HEK293T (cell line): ENCODE data around the gene KRT17.
"Not testable (repeated sequence)": the region's sequence is repeated elsewhere in the genome, so short reads cannot be mapped to it uniquely, and the experiment has no call there.

ENCODE experiments used
- CTCF ChIA-PET: fragments of 350-600 bp; formaldehyde crosslinking; extraction: SDS; loops from one replicate; lab custom pipeline; 2021; ENCODE audit warnings: antibody characterized with exemption, inconsistent platforms; lab: Yijun Ruan, JAX
- POLR2A ChIA-PET: fragments of 350-600 bp; formaldehyde crosslinking; extraction: SDS; loops from one replicate; lab custom pipeline; 2020; ENCODE audit warnings: antibody characterized with exemption, inconsistent platforms; lab: Yijun Ruan, JAX
- DNase-seq: peaks from one replicate; pipeline ENCODE4 v3.0.0; 2012; ENCODE audit warnings: mixed read lengths; ENCODE audit errors: extremely low spot score
- ARNT ChIP-seq: fragments of 450-650 bp; IDR thresholded peaks from 2 replicates; pipeline ENCODE4 v1.6.1; 2017; ENCODE audit warnings: mild to moderate bottlenecking
- BHLHE40 ChIP-seq: fragments of 450-650 bp; IDR thresholded peaks from 2 replicates; pipeline ENCODE4 v1.6.1; 2016; ENCODE audit warnings: mild to moderate bottlenecking, moderate library complexity, borderline replicate concordance
- CTBP1 ChIP-seq: fragments of 450-650 bp; IDR thresholded peaks from 2 replicates; pipeline ENCODE4 v1.6.1; 2016; ENCODE audit warnings: borderline replicate concordance
- ELF4 ChIP-seq: fragments of 450-650 bp; IDR thresholded peaks from 2 replicates; pipeline ENCODE4 v1.6.1; 2017; ENCODE audit warnings: antibody characterized with exemption
- FOXA1 ChIP-seq: fragments of 450-650 bp; IDR thresholded peaks from 2 replicates; pipeline ENCODE4 v1.6.1; 2016; ENCODE audit warnings: mild to moderate bottlenecking
- FOXK2 ChIP-seq: fragments of 450-650 bp; IDR thresholded peaks from 2 replicates; pipeline ENCODE4 v1.6.1; 2016; ENCODE audit warnings: mild to moderate bottlenecking
- FOXM1 ChIP-seq: fragments of 450-650 bp; IDR thresholded peaks from 2 replicates; pipeline ENCODE4 v1.6.1; 2017; ENCODE audit warnings: mild to moderate bottlenecking, borderline replicate concordance
- HDGF ChIP-seq: fragments of 450-650 bp; IDR thresholded peaks from 2 replicates; pipeline ENCODE4 v1.6.1; 2017; ENCODE audit warnings: antibody characterized with exemption, borderline replicate concordance
- L3MBTL2 ChIP-seq: fragments of 450-650 bp; conservative IDR thresholded peaks from 2 replicates; pipeline ENCODE4 v1.6.1; 2016; ENCODE audit warnings: mild to moderate bottlenecking
- NFRKB ChIP-seq: fragments of 450-650 bp; IDR thresholded peaks from 2 replicates; pipeline ENCODE4 v1.6.1; 2016; ENCODE audit warnings: mild to moderate bottlenecking, moderate library complexity
- PKNOX1 ChIP-seq: fragments of 450-650 bp; IDR thresholded peaks from 2 replicates; pipeline ENCODE4 v1.6.1; 2016
- SP1 ChIP-seq: fragments of 450-650 bp; IDR thresholded peaks from 2 replicates; pipeline ENCODE4 v1.6.1; 2017
- SUZ12 ChIP-seq: fragments of 450-650 bp; IDR thresholded peaks from 2 replicates; pipeline ENCODE4 v1.6.1; 2016; ENCODE audit warnings: mild to moderate bottlenecking
- TARDBP ChIP-seq: fragments of 450-650 bp; IDR thresholded peaks from 2 replicates; pipeline ENCODE4 v1.6.1; 2016
- ZNF384 ChIP-seq: fragments of 450-650 bp; IDR thresholded peaks from 2 replicates; pipeline ENCODE4 v1.6.1; 2016

The KRT17 gene

GRCh38 chr17:41619036-41619926, 5.1 kb downstream of the KRT17 start:
- ChIA-PET CTCF (no interaction called here), POLR2A (no interaction called here)
- DNase-seq = no peak
- TF ChIP-seq ARNT (no peak), L3MBTL2 (no peak), SP1 (no peak), PKNOX1 (no peak), CTBP1 (no peak)

- CTCF ChIA-PET = no interaction called here
Measured at GRCh38 chr17:41618341-41619035, 5.9 kb downstream of the KRT17 start.

GRCh38 chr17:41617698-41618097, 6.7 kb downstream of the KRT17 start:
- no peak for TF ChIP-seq L3MBTL2
- no peak for TF ChIP-seq SUZ12
- no peak for TF ChIP-seq NFRKB
- no peak for TF ChIP-seq PKNOX1
- no peak for TF ChIP-seq ARNT
- no peak for TF ChIP-seq FOXK2
- no peak for TF ChIP-seq HDGF
- TF ChIP-seq ELF4 = no peak
- TF ChIP-seq BHLHE40 = no peak
- DNase-seq = no peak
- POLR2A ChIA-PET = no interaction called here

More at GRCh38 chr17:41618341-41619035, 5.9 kb downstream of the KRT17 start:
- POLR2A ChIA-PET = no interaction called here
- no peak for DNase-seq
- no peak for TF ChIP-seq FOXK2
- TF ChIP-seq ELF4 = no peak
- no peak for TF ChIP-seq SUZ12
- no peak for TF ChIP-seq NFRKB
- no peak for TF ChIP-seq L3MBTL2
- TF ChIP-seq FOXM1 = no peak
- TF ChIP-seq ARNT = no peak
- no peak for TF ChIP-seq SP1
- TF ChIP-seq CTBP1 = no peak
- TF ChIP-seq FOXA1 = no peak
- TF ChIP-seq TARDBP = no peak
- no peak for TF ChIP-seq HDGF
- no peak for TF ChIP-seq PKNOX1

GRCh38 chr17:41617136-41617535, 7.2 kb downstream of the KRT17 start:
- TF ChIP-seq ZNF384 (no peak), NFRKB (no peak), SUZ12 (no peak), FOXM1 (no peak), L3MBTL2 (no peak), FOXK2 (no peak), ARNT (no peak), BHLHE40 (no peak)
- ChIA-PET POLR2A (no interaction called here), CTCF (no interaction called here)

More at GRCh38 chr17:41617698-41618097, 6.7 kb downstream of the KRT17 start:
- CTCF ChIA-PET = no interaction called here

GRCh38 chr17:41616486-41616885, 7.9 kb downstream of the KRT17 start:
- DNase-seq, CTCF ChIA-PET, POLR2A ChIA-PET: not testable (repeated sequence)

More at GRCh38 chr17:41617136-41617535, 7.2 kb downstream of the KRT17 start:
- DNase-seq = no peak

GRCh38 chr17:41615454-41615853, 8.9 kb downstream of the KRT17 start:
- DNase-seq = no peak
- TF ChIP-seq SUZ12 = no peak
- no peak for TF ChIP-seq SP1
- no peak for TF ChIP-seq PKNOX1
- no peak for TF ChIP-seq TARDBP
- ChIA-PET POLR2A (no interaction called here), CTCF (no interaction called here)

- CTCF ChIA-PET, POLR2A ChIA-PET, DNase-seq: not testable (repeated sequence)
Measured at GRCh38 chr17:41614767-41615166, 9.6 kb downstream of the KRT17 start.
